Thoracic aorta (tissue), 2 donors: ENCODE data around the gene SPTBN4. TPM values are rescaled to one million over a fixed set of nuclear protein-coding genes. Genes with fewer than 3 reads are reported as not detected.

ENCODE experiments used
- ATAC-seq: fragments of 150-250 bp; one replicate; pipeline ENCODE4 v1.8.0; 2017; ENCODE audit warnings: low read depth; ENCODE audit not compliant: insufficient number of reproducible peaks, low FRiP score
- DNase-seq: peaks from one replicate; pipeline ENCODE4 v3.0.0-alpha.2; 2020; ENCODE audit warnings: low spot score
- H3K27ac ChIP-seq, 2 donors: fragments of 200-600 bp; sonication (generic); 1 replicate in 1 of 2; 2 replicates in 1 of 2; pipeline ENCODE4 v1.5.1; 2016; ENCODE audit warnings: mild to moderate bottlenecking in 2 of 2, moderate library complexity in 2 of 2
- H3K27me3 ChIP-seq: fragments of 200-600 bp; sonication (generic); replicated peaks from 2 replicates; pipeline ENCODE4 v1.6.0; 2016; ENCODE audit warnings: mild to moderate bottlenecking; ENCODE audit not compliant: insufficient read depth
- H3K36me3 ChIP-seq: fragments of 200-600 bp; sonication (generic); one replicate; pipeline ENCODE4 v1.5.1; 2016
- H3K4me1 ChIP-seq, 2 donors: fragments of 200-600 bp; sonication (generic); 1 replicate in 1 of 2; 2 replicates in 1 of 2; pipeline versions ENCODE4 v1.5.1 to v1.6.0; 2016; ENCODE audit warnings: low read depth in 2 of 2, mild to moderate bottlenecking in 1 of 2; ENCODE audit not compliant: control insufficient read depth in 1 of 2
- H3K4me3 ChIP-seq: fragments of 200-600 bp; sonication (generic); 2 replicates; pipeline ENCODE4 v1.5.1; 2016; ENCODE audit warnings: mild to moderate bottlenecking
- H3K9me3 ChIP-seq: fragments of 200-600 bp; sonication (generic); 2 replicates; pipeline ENCODE4 v1.5.1; 2016
- CTCF ChIP-seq: fragments of 200-600 bp; sonication (generic); IDR thresholded peaks from one replicate; pipeline ENCODE4 v1.5.1; 2019; ENCODE audit warnings: antibody characterized with exemption
- total RNA-seq, 2 donors: library from RNA; depleted of rRNA; stranded (reverse); fragments of >200 nt; gene quantifications; one replicate each; pipeline versions ENCODE4 v1.1.0 to v1.2.3, GENCODE V29; 2016

The SPTBN4 gene
- total RNA-seq, 2 donors from 2014 or later = 2.0 to 7.0 TPM

DNA sequence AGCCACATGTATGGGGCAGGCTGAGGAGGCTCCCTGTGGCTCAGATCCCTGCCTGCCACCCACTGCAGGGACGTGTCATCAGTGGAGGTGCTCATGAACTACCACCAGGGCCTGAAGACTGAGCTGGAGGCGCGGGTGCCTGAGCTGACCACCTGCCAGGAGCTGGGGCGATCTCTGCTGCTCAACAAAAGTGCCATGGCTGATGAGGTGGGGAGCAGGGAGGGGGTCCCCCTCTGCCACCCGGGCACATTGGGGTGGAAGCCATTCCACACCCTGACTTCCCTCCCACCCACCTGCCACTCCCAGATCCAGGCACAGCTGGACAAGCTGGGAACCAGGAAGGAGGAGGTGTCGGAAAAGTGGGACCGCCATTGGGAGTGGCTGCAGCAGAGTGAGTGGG, 98.6 kb downstream of the SPTBN4 start:
- DNase-seq = no peak
- Histone ChIP-seq H3K27ac (no peak overlapping the region), H3K4me1 (peaks cover 7 to 17% of the 10 kb centered on the region in 2 donors), H3K9me3 (no peaks in the 10 kb centered on the region), H3K4me3 (no peak overlapping the region), H3K36me3 (no peaks in the 10 kb centered on the region), H3K27me3 (peaks cover 6% of the 10 kb centered on the region)
- no peak for TF ChIP-seq CTCF
- no peak for ATAC-seq

GRCh38 chr19:40565910-40566495, 99.2 kb downstream of the SPTBN4 start:
- Histone ChIP-seq H3K9me3 (no peaks in the 10 kb centered on the region), H3K4me3 (no peak overlapping the region), H3K36me3 (no peaks in the 10 kb centered on the region), H3K27me3 (peaks cover 6% of the 10 kb centered on the region), H3K27ac (no peak overlapping the region), H3K4me1 (peaks cover 7 to 17% of the 10 kb centered on the region in 2 donors)
- ATAC-seq = no peak
- DNase-seq = no peak
- TF ChIP-seq CTCF = no peak

- Histone ChIP-seq H3K27ac (no peak overlapping the region), H3K4me3 (peak overlapping the region; percentile 69), H3K27me3 (peaks cover 6% of the 10 kb centered on the region), H3K36me3 (no peaks in the 10 kb centered on the region), H3K4me1 (peaks cover 7 to 17% of the 10 kb centered on the region in 2 donors), H3K9me3 (no peaks in the 10 kb centered on the region)
- no peak for DNase-seq
- no peak for TF ChIP-seq CTCF
- ATAC-seq = no peak
Observed at GRCh38 chr19:40567040-40567749, 100.4 kb downstream of the SPTBN4 start.

DNA sequence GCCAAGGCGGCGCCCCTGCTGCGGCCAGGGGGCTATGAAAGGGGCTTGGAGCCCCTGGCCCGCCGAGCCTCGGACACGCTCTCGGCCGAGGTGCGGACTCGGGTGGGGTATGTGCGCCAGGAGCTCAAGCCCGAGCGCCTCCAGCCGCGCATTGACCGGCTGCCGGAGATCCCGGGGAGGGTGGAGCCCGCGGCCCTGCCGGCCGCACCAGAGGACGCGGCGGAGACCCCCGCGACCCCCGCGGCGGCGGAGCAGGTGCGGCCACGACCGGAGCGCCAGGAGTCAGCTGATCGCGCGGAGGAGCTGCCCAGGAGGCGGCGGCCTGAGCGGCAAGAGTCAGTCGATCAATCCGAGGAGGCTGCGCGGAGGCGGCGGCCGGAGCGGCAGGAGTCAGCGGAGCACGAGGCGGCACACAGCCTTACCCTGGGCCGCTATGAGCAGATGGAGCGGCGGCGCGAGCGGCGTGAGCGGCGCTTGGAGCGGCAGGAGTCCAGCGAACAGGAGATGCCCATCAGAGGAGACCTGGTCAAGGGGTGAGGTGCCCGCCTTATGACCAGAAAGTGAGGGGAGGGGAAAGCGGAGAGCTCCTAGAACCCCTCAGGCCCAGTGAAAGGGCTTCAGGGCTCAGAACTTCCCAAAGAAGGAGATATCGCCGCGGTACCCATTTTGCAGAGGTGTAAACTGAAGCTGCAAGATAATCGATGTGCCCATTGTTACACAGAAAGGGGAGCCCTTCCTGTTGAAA, 101.1 kb downstream of the SPTBN4 start:
- ATAC-seq (no peak), DNase-seq (no peak)
- Histone ChIP-seq H3K27ac (no peak overlapping the region), H3K4me1 (peaks cover 7 to 17% of the 10 kb centered on the region in 2 donors), H3K4me3 (peak overlapping the region; percentile 69), H3K36me3 (no peaks in the 10 kb centered on the region), H3K9me3 (no peaks in the 10 kb centered on the region), H3K27me3 (peaks cover 6% of the 10 kb centered on the region)
- TF ChIP-seq CTCF = no peak

- TF ChIP-seq CTCF = peak; percentile 23
- Histone ChIP-seq H3K36me3 (no peaks in the 10 kb centered on the region), H3K27ac (peak overlapping the region in 1 of 2 donors; percentile 50), H3K4me1 (peaks cover 7 to 17% of the 10 kb centered on the region in 2 donors), H3K4me3 (peak overlapping the region; percentile 69), H3K9me3 (no peaks in the 10 kb centered on the region), H3K27me3 (peaks cover 6% of the 10 kb centered on the region)
- ATAC-seq (peak; percentile 83), DNase-seq (peak; percentile 97)
Observed at GRCh38 chr19:40570313-40571004, 103.7 kb downstream of the SPTBN4 start.
